NOMO-1 (cell line): ENCODE measurements around the gene PRPF40A.

ENCODE experiments used
- DNase-seq, 2 experiments: peaks; one replicate each; lab custom pipeline; 2025; ENCODE audit not compliant: unreplicated experiment in 2 of 2; lab: John Stamatoyannopoulos, UW

Gene PRPF40A

DNA sequence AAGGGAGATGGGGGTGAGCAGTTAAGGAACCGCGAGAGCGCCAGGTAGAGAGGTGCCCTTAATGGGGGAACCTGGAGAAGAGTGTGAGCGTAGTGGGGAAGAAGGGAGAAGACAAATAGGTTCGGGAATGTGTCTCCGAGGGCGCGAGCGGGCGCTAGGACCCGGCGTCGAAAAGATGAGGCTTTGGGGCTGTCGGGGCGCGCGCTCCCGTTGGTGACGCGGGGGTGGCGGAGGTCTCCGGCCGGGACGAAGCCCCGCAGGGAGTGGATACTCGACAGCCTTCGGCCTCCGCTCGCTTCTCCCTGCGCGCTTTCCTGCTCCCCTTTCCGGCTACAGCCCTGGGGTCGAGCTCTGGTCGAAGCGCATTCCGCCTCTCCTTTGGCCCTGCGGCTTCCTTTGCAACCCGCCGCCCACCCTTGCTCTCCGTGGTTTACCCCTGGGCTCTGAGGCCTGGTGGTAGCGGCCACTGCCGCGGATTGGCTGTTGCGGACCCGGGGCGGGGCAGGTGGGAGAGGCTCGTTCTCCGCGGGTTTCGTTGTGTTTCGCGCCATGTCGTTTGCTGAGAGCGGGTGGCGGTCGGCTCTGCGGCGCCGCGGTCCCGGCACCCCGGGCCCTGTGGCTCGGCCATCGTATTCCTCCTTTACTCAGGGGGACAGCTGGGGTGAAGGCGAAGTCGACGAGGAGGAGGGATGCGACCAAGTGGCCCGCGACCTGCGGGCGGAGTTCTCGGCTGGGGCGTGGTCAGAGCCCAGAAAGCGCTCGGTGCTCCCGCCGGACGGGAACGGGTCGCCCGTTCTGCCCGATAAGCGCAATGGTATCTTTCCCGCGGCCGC, 1.0 kb upstream of the PRPF40A start, which contains the start of gene ARL6IP6:
ARL6IP6 (plus strand) TSS at position 545 of the 833 bp plus-strand sequence; CDS start at position 550, 5 bp downstream.
- peak; percentile 89 to 93 for DNase-seq

GRCh38 chr2:152716805-152717227, 445 bp downstream of the PRPF40A start:
- DNase-seq = peak; percentile 57 to 59

DNA sequence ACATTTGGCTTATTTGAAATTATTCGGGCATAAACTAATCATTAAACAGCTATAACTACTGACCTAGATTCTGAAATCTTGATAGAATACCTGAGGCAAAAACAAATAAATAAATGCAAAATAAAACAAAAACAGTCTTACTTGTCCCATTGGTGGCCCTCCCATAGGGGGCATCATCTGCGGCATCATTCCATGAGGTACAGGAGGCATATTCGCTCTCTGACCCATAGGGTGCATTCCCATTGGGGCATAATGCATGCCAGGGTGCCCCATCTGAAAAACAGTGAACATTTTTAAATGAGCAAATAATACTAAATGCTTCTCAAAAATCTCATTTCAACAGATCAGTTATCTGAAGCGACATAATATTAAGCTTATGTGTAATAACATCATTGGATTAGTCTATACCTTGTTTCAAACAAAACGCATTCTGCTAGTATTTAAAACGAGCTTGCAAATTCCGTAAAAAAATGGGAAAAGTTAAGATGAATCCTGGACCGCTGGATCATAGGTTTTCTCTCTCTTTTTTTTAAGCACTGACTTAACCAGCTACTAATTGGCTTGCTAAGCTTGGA, 1.3 kb downstream of the PRPF40A start:
- DNase-seq = peak; percentile 19 to 37

DNA sequence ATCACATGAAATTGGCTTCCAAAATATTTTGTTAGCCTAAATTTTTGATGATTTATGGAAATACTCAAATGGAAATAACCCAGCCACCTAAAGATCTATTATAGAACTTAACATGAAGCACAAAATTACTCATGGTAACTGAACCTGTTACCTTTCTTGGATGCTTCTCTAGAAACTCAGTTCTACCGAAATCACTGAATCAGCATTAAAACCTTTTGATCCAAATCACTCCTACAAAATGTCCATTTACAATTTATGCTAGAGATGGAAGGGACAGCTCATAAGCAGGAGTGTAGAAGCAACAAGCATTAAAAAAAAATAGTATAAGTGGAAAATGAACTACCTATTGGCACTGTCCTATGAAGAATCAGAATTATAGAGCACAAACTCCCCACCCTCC, 2.1 kb downstream of the PRPF40A start:
- DNase-seq = no peak

GRCh38 chr2:152710713-152711112, 6.5 kb downstream of the PRPF40A start:
- no peak for DNase-seq

- DNase-seq = no peak
Observed at GRCh38 chr2:152708742-152709141, 8.5 kb downstream of the PRPF40A start.

DNA sequence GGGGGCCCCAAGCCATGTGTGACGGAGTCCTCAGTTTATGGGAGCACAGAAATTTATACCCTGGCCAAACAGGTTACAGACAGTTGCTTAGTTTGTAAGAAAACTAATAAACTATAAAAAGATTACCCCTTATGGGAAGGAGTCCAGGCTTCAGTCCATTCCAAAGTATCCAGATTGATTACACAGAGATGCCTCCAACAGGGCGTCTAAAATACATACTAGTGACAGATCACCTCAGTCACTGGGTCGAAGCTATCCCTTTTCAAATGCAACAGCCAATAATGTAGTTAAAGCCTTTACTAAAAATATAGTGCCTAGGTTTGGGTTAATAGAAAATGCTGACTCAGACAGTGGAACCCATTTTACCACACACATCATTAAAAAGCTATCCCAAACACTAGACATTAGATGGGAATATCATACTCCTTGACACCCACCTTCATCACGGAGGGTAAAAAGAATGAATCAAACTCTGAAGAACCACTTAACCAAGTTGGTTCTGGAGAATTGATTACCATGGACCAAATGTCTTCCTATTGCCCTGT, 10.7 kb downstream of the PRPF40A start:
- no peak for DNase-seq

GRCh38 chr2:152701198-152701597, 16.1 kb downstream of the PRPF40A start:
- DNase-seq = no peak

GRCh38 chr2:152696476-152696875, 20.8 kb downstream of the PRPF40A start:
- DNase-seq = no peak

- no peak for DNase-seq
Observed at GRCh38 chr2:152695763-152696162, 21.5 kb downstream of the PRPF40A start.

DNA sequence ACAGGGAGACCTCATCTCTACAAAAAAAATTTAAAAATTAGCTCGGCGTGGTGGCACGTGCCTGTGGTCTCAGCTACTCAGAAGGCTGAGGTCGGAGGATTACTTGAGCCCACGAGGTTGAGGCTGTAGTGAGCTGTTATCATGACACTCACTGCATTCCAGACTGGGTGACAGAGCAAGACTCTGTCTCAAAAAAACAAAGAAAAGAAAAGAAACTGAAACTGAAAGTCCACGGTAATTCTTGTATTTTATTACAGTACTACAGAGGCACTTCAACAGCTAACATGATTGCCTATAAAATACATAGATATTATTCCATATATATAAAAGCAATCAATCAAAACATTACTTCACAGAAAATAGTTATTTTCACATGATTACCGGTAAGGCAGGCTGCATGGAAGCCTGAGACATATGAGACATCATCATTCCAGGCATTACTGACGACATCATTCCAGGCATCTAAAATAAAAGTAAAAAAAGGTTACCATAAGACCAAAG, 23.1 kb downstream of the PRPF40A start:
- no peak for DNase-seq

DNA sequence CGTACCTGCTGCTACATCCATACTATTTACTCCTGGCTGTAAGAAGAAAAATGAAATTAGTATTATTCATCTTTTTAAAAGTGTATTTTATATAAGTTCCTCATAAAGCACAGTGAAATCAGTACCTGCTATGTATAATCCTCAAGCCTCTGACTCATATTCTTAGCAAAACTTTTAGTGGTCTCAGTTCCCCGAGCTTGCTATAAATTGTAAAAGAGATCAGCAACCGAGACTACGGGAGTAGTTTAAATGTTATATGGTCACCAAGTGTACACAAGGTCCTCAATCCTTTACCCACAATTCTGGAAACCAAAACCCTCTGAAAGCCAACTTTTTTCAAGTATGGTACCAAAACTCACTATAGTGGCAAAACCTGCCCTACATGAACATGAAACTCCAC, 24.2 kb downstream of the PRPF40A start:
- no peak for DNase-seq

DNA sequence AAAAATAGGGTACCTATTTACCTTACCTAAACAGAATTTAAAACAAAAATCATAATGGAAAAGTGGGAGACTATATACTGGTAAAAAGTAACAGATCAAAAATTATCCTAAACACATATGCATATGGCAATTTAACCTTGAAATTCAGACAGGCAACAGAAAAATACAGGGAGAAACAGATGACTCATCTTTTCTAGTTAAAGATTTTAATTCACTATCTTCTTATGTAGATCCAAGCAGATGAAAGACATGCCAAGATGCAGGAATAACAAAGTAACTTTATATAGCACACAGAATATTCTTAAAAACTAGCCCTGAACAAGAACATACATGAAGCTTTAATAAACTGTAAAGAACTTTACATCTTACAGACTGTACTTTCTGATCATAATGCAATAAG, 30.9 kb downstream of the PRPF40A start:
- no peak for DNase-seq

DNA sequence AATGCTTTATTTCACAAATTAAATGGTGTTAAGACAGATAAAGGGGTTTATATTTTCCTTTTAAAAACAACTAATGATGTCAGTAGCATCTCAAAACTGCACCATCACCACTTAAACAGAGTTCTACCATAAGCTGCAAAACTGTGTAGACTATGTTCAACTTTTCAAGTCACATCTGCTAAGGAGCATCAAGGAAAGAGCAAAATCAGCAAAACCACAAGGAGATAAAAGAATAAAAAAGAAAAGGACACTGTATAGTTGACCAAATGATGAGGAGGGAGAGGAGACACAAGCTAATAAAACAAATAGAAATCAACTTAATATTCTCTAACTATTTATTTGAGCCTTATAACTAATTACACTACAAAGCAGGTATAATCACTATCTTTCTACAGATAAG, 33.9 kb downstream of the PRPF40A start:
- no peak for DNase-seq

DNA sequence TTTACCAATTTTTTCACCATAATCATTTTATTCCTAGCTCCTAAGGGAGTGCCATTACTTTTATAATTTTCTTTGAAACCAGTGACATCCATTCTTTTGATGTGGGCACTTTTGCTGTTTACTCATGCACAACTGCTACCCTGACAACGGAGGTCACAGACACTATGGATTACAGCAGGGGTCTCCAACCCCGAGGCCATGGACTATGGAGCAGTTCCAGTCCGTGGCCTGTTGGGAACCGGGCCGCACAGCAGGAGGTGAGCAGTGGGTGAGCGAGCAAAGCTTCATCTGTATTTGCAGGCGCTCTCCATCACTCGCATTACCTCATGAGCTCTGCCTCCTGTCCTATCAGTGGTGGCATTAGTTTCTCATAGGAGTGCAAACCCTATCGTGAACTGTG, 34.6 kb downstream of the PRPF40A start:
- no peak for DNase-seq

DNA sequence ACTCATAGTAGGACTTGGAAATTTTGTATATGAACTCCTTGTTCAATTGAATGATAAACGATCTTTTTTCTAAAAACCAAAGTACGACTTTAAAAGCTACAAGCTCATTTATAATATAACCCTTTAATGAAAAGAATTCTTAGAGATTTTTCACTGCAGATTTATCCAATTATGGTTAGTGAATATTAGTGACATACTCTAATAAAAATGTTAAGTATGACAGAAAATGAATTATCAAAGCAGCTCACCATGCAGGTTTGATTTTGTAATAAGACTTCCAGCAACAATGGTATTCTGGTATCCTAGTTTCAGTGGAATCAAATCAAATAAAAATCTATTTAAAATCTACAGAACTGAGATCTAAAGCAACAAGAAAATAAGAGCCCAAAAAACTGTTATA, 38.5 kb downstream of the PRPF40A start:
- no peak for DNase-seq

DNA sequence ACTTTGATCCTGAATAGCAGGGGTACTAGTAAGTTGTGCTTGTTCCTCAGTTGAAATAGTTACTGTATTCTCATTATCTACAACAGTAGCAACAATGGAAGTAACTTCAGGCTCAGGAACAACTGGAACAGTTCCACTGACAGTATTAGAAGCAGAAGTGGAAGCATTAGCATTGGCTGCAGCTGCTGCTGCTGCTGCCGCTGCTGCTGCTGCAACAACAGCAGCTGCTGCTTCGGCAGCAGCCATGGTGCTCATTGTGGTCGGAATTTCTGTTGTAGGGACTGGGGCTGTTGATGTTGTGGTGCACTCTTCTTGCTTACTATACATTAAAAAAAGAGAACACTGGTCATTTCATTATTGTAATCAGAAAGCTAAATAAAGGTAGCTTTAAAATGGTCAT, 40.8 kb downstream of the PRPF40A start:
- DNase-seq = no peak

GRCh38 chr2:152674334-152674733, 42.9 kb downstream of the PRPF40A start:
- DNase-seq = no peak

DNA sequence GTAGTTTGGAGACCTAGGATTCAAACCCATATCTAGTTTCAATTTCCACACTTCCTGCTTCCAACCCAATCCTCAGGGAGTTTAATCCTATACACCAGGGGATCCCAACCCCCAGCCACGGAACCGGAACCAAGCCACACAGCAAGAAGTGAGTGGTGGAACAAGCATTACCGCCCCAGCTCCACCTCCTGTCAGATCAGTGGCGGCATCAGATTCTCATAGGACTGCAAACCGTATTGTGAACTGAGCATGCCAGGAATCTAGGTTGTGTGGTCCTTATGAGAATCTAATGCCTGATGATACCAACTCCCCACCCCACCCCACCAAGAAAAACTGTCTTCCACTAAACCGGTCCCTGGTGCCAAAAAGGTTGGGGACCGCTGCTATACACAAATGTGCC, 52.5 kb downstream of the PRPF40A start:
- DNase-seq = no peak

DNA sequence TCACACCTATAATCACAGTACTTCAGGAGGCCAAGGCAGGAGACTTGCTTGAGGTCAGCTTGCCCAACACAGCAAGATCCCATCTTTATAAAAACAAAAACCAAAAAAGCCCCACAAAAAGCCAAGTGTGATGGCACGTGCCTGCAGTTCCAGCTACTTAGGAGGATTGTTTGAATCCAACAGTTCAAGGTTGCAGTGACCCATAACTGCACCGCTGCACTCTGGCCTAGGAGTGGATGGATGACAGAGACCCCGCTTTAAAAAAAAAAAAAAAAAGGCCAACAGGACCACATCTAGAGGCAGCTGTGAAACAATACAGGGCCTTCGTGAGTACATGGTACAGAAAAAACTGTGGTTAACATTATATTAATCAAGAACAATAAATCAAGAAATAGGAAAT, 56.2 kb downstream of the PRPF40A start:
- no peak for DNase-seq

GRCh38 chr2:152658221-152658620, 59.0 kb downstream of the PRPF40A start:
- no peak for DNase-seq

DNA sequence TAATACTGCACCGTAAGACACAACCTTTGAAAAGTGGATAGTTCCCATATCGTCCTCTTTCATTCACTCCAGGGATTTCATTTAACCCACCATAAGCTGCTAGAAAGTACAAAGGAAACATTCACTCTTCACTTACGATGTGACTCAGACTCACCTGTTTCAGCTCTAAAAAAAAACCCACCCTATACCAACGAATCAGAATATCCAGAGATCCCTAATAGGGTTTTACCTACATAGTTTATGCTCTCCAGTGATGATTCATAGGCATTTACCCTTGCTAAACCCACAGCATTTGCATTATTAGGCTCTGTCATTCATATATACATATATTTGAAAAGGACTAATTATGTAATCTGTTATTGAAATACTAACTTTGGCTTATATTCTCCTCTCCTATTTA, 60.2 kb downstream of the PRPF40A start:
- no peak for DNase-seq
